Cardiac muscle cell (in vitro differentiated cells and primary cell): ENCODE data around the gene OBSL1. TPM values are rescaled to one million over a fixed set of nuclear protein-coding genes. Genes with fewer than 3 reads are reported as not detected.

Source experiments
- DNase-seq, 2 donors: peaks; one replicate each; pipeline versions ENCODE4 v3.0.0 to v3.0.0-alpha.2; 2010 to 2017; ENCODE audit warnings: low read depth in 1 of 2, low spot score in 1 of 2
- H3K27ac ChIP-seq: fragments of 200-600 bp; sonication (generic); 2 replicates; pipeline ENCODE4 v1.5.1; 2016
- H3K27me3 ChIP-seq: fragments of 200-600 bp; sonication (generic); 2 replicates; pipeline ENCODE4 v1.6.0; 2016; ENCODE audit warnings: control low read depth
- H3K36me3 ChIP-seq: fragments of 200-600 bp; sonication (generic); 2 replicates; pipeline ENCODE4 v1.5.1; 2016; ENCODE audit warnings: control low read depth
- H3K4me1 ChIP-seq: fragments of 200-600 bp; sonication (generic); 2 replicates; pipeline ENCODE4 v1.8.1; 2017; ENCODE audit warnings: low read depth, mild to moderate bottlenecking, mixed run types
- H3K4me3 ChIP-seq: fragments of 200-600 bp; sonication (generic); 2 replicates; pipeline ENCODE4 v1.5.1; 2016; ENCODE audit warnings: mild to moderate bottlenecking
- H3K9me3 ChIP-seq: fragments of 200-600 bp; sonication (generic); 2 replicates; pipeline ENCODE4 v1.5.1; 2017; ENCODE audit warnings: low read depth, mild to moderate bottlenecking, control low read depth
- polyA plus RNA-seq: library from polyadenylated mRNA; unstranded; fragments of >200 nt; fragmentation: Nextera tagmentation; extraction: Ambion mirVana; gene quantifications from 2 replicates; pipeline ENCODE4 v1.2.1, GENCODE V29; 2016
- total RNA-seq: library from RNA; depleted of rRNA; stranded (reverse); fragments of >200 nt; gene quantifications from 2 replicates; pipeline ENCODE4 v1.2.3, GENCODE V29; 2016
- TF ChIP-seq, protein P1 (sequence below): IDR thresholded peaks from 2 replicates; pipeline ENCODE4 v1.5.1; 2012; ENCODE audit warnings: low read depth, mild to moderate bottlenecking, low read length

The OBSL1 gene
- total and polyA plus RNA-seq, 2 experiments from 2014 or later = 276 to 746 TPM

- H3K4me3 ChIP-seq = no peak overlapping the region
- H3K27me3 ChIP-seq = no peaks in the 10 kb centered on the region
- peaks cover 62% of the 10 kb centered on the region for H3K4me1 ChIP-seq
- TF ChIP-seq, protein P1, sequence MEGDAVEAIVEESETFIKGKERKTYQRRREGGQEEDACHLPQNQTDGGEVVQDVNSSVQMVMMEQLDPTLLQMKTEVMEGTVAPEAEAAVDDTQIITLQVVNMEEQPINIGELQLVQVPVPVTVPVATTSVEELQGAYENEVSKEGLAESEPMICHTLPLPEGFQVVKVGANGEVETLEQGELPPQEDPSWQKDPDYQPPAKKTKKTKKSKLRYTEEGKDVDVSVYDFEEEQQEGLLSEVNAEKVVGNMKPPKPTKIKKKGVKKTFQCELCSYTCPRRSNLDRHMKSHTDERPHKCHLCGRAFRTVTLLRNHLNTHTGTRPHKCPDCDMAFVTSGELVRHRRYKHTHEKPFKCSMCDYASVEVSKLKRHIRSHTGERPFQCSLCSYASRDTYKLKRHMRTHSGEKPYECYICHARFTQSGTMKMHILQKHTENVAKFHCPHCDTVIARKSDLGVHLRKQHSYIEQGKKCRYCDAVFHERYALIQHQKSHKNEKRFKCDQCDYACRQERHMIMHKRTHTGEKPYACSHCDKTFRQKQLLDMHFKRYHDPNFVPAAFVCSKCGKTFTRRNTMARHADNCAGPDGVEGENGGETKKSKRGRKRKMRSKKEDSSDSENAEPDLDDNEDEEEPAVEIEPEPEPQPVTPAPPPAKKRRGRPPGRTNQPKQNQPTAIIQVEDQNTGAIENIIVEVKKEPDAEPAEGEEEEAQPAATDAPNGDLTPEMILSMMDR = no peak
- no peaks in the 10 kb centered on the region for H3K9me3 ChIP-seq
- no peak for DNase-seq
- no peaks in the 10 kb centered on the region for H3K36me3 ChIP-seq
- H3K27ac ChIP-seq = peak overlapping the region; percentile 38
These were observed 57.6 kb downstream of the OBSL1 start for GRCh38 chr2:219513787-219514186.

GRCh38 chr2:219512524-219513216, 58.7 kb downstream of the OBSL1 start:
- TF ChIP-seq, protein P1 = no peak
- H3K4me1 ChIP-seq = peaks cover 61% of the 10 kb centered on the region
- H3K27ac ChIP-seq = no peak overlapping the region
- H3K9me3 ChIP-seq = no peaks in the 10 kb centered on the region
- no peaks in the 10 kb centered on the region for H3K27me3 ChIP-seq
- no peak overlapping the region for H3K4me3 ChIP-seq
- no peaks in the 10 kb centered on the region for H3K36me3 ChIP-seq
- DNase-seq = no peak

- TF ChIP-seq, protein P1 = no peak
- H3K4me3 ChIP-seq = no peak overlapping the region
- peak in 1 of 2 donors; percentile 25 for DNase-seq
- H3K9me3 ChIP-seq = no peaks in the 10 kb centered on the region
- H3K36me3 ChIP-seq = no peaks in the 10 kb centered on the region
- no peak overlapping the region for H3K27ac ChIP-seq
- peaks cover 55% of the 10 kb centered on the region for H3K4me1 ChIP-seq
- H3K27me3 ChIP-seq = no peaks in the 10 kb centered on the region
These were observed 59.6 kb downstream of the OBSL1 start for GRCh38 chr2:219511547-219512325.

GRCh38 chr2:219510512-219511135, 60.7 kb downstream of the OBSL1 start:
- DNase-seq = no peak
- no peaks in the 10 kb centered on the region for H3K9me3 ChIP-seq
- H3K27me3 ChIP-seq = no peaks in the 10 kb centered on the region

More at GRCh38 chr2:219510512-219511135, 60.7 kb downstream of the OBSL1 start:
- peaks cover 55% of the 10 kb centered on the region for H3K4me1 ChIP-seq
- H3K27ac ChIP-seq = peak overlapping the region; percentile 8
- no peaks in the 10 kb centered on the region for H3K36me3 ChIP-seq
- TF ChIP-seq, protein P1 = no peak
- H3K4me3 ChIP-seq = no peak overlapping the region
